ENCODE data around the gene UTP4. TPM values are rescaled to one million over a fixed set of nuclear protein-coding genes. Genes with fewer than 3 reads are reported as not detected.

The UTP4 gene
- total RNA-seq, 1 experiment from 2014 or later: 125 TPM

GRCh38 chr16:69179328-69180010 is 47.0 kb downstream of the UTP4 start:
- TF ChIP-seq CTCF (IDR thresholded peaks at IDR 0.05 in 2 of 3, conservative IDR thresholded peaks at IDR 0.05 in 1 of 3; ENCODE audit: borderline replicate concordance in 1 of 3, insufficient read depth in 1 of 3, low read depth in 2 of 3, low read length in 2 of 3): no peak
- TF ChIP-seq CEBPB (IDR thresholded peaks at IDR 0.05; ENCODE audit: low read depth): peak; percentile 52; the same call in 1 of the 2 replicates
- peak; percentile 27; the same call in 1 of the 2 replicates for TF ChIP-seq SP1 (IDR thresholded peaks at IDR 0.05; ENCODE audit: low read depth)
- no peak for TF ChIP-seq REST (IDR thresholded peaks at IDR 0.05; ENCODE audit: low read depth)
- TF ChIP-seq EZH2 (IDR thresholded peaks at IDR 0.05): no peak
- DNase-seq (ENCODE audit: low read depth, low spot score): no peak
- Histone ChIP-seq H4K20me1 (ENCODE audit: insufficient read depth) (no peaks in the 10 kb centered on the region), H3K9me2 (ENCODE audit: insufficient read depth) (no peaks in the 10 kb centered on the region), H3K9ac (ENCODE audit: low read length) (no peak overlapping the region), H3K4me1 (ENCODE audit: control insufficient read depth in 1 of 2, insufficient read depth in 2 of 2, low read length in 2 of 2) (peaks cover 22 to 24% of the 10 kb centered on the region in 2 experiments), H3K9me3 (ENCODE audit: control insufficient read depth in 1 of 2, insufficient read depth in 1 of 2, low read depth in 1 of 2, low read length in 2 of 2) (no peaks in the 10 kb centered on the region), H3K27me3 (ENCODE audit: insufficient read depth, low read length) (no peaks in the 10 kb centered on the region), H3K4me3 (replicated peaks in 1 of 2; ENCODE audit: low read depth in 1 of 2, low read length in 2 of 2) (no peak overlapping the region), H2AFZ (ENCODE audit: low read depth, low read length, poor library complexity, severe bottlenecking) (no peak overlapping the region), H3K4me2 (ENCODE audit: low read length) (no peak overlapping the region), H3K27ac (ENCODE audit: low read depth, low read length) (no peak overlapping the region; the same call in 1 of the 2 replicates), H3K79me2 (ENCODE audit: insufficient read depth, low read length) (no peaks in the 10 kb centered on the region), H3K36me3 (ENCODE audit: control insufficient read depth in 1 of 2, insufficient read depth in 2 of 2, low read length in 2 of 2) (no peaks in the 10 kb centered on the region)
- ChIA-PET RAD21 (ENCODE audit: low non-redundant PET in 1 of 2, low total read pairs in 2 of 2, uncharacterized antibody in 2 of 2, unreplicated experiment in 2 of 2) (no interaction called here), POLR2A (no interaction called here), CTCF (interaction anchor here (1.8 kb wide), 1 partner anchor 30 kb away, joined by 5 read pairs; no protein-coding TSS in a partner anchor)
- no peak for ATAC-seq
- intact Hi-C loops (cut with micrococcal nuclease): no loop called here
- BruUV-seq (replicated peaks): no TSS peak

All from HCT116 (cell line).